ENCODE data around the gene ADAM19.

The ADAM19 gene

DNA sequence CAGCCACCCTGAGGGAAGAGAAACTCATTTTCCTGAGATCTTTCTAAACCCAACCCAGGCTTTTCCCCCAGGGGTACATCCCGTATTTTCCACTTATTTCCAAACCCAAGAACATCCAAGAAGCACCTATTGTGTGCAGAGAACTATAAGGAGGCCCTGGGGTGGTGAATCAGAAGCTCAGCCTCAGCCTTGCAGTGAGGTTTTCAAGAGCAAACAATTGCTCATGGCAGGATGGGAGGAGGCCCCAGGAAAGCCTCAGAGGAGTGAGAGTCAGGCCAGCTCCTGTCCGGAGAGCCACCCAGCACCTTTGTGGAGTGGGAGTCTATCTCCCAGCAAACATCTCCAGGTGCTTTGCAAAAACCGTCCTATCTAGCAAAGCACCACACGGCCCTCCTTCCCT is 96.4 kb downstream of the ADAM19 start:
- DNase-seq, result no peak

DNA sequence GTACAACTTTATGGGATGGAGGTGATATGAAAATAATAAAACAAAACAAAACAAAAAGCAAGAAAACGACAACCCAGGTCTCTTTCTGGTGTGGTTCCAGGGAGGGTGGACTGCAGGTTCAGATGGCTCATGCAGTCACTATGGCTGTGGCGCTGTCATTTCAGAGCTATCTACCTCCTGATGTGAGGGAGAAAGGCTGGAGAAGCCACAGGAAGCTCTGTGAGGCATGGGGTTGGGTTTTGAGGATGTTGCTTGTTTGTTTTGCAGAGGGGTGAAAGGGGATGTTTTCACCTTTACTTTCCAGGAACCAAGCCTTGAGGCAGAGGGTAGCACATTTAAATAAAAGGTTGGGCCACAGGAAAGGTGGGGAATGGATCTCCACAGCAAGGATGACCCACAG is 96.8 kb downstream of the ADAM19 start:
- no peak for DNase-seq

DNA sequence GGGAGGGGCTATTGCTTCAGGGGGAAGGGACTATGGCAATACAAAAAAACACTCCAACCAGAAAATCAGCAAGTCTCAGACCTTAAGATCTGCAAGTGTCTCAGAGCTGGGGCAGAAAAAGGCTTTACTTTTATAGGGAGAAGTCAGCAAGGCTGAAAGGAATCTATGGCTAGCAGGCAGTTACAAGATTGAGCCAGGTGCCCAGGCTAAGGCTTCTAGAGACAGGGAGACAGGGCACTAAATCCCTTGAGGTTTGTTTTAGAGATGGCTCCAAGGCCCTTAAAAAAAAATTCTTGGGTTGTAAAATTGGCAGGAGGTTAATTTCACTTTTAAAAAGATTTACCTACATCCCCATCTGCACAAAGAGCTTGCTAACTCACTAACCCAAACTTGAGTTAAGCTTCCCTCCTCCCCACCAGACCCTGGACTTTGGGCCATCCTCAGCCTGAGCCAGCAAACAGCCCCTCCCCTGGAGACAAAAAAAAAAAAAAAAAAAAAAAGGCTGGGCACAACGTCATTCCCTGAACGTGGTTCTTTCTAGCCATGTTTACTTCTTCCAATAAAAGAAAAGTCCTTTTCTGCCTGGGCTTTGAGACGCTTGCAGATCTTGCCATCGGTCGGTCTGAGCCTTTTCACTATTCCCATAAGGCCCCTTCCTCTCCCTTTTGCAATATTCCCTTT is 97.6 kb downstream of the ADAM19 start:
- no peak for DNase-seq

DNA sequence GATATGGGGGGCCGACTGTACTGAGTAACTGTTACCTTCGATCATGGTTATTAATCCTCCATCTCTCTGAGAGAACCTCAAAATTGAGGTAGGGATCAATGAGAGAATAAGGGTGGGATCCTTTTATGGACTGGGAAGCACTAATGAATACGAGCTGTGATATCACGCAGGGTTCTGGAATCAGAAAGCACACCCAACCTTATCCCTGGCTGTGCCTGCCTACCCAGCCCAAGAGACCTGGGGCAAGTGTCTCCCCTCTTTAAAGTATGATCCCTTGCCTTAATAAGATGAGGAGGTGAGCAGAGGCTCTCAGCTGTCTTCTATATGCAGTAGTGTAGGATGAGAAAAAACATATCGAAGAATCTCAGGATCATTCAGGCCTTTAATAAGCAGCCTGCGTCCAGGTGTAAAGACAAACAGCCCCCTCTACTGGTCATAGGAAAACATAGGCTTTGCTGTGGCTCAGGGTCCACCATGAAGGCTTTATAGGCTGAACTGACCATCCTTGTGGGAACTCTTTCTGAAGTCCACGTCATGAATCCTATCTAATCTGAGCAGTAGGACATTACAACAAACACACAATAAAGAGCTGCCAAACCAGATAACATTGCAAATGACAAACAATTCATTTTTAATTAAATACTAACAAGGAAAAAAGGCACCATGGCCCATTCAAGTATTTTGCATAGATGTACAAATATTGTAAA is 98.7 kb downstream of the ADAM19 start:
- peak; percentile 64 for DNase-seq

GRCh38 chr5:157475432-157475831 is 100.1 kb downstream of the ADAM19 start:
- no peak for DNase-seq

DNA sequence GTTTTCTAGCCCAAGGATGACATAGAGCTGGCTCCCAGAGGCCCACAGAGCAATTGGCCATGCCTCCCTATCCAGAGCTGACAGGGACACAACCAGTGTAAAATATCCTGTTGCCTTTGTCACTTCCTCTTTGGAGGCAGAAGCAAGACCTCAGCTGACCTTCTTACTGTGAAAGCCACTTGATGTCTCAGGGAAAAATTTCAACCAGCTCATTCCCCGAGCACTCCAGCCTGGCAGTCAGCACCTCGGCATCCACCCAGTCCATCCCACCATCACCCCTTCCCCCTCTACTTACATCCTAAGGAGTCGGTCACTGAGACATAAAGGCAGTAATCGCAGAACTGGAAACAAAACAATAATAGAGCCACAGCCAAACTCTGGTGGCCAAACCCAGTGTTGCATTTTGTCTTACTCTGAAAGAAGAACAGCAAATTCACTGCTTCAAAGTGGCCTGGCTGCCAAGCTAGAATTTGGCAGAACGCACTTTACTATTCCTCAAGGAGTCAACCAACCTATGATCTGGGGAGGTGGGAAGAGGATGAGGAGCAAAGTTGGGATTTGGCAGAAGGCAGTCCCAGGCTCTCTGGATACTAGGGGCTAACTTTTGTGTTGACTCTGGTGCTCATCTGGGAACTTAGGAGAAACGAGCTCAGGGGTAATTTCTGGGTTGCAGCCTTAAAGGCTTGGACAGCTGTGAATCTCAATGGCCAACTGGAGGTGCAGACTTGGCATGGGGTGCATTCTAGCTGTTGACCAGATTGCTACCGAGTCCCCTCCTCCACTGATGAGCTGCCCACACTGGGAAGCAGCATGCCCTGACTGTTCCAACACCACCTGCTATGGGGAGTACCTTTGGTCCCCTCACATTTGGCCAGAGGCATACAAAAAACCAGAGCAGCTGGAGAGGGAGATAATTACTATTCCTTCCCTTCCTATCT is 101.9 kb downstream of the ADAM19 start:
- DNase-seq, result no peak

- DNase-seq, result no peak
These were observed 103.9 kb downstream of the ADAM19 start for GRCh38 chr5:157471709-157472108.

DNA sequence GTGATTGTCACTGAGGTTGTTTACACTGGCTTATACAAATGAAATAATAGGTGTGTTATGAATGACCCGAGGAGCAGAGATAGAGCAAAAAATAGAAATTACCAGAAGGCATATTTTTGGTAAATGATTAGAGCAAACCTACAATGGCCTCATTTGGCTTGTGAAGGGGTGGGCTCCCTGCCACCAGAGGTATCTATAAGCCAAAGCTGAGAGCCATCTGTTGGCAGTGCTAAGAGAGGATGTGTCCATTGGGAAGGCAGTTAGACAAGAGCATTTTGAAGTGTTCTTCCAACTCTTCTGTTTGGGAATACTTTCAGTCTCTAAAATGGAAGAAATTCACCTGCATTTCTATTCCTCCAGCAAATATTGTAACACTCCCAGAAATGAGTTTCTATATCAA is 104.9 kb downstream of the ADAM19 start:
- DNase-seq, result no peak

DNA sequence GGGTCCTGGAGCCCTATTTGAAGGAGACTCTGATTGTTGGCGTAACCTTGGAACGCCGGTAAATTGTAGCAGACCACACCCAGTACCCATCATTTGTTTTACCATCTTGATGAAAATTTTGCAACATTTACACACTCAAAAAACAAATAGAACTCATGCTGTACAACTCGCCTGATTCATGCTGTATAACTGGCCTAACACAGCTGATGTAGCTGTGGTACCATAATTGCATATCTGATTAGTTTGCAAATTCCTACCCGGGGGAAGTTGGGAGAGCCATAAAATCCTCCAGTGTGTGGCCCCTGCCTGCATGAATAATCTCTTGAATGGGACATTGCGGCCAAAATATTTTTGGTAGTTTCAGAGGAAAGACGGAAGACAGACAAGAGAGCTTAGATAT is 105.9 kb downstream of the ADAM19 start:
- DNase-seq, result no peak

DNA sequence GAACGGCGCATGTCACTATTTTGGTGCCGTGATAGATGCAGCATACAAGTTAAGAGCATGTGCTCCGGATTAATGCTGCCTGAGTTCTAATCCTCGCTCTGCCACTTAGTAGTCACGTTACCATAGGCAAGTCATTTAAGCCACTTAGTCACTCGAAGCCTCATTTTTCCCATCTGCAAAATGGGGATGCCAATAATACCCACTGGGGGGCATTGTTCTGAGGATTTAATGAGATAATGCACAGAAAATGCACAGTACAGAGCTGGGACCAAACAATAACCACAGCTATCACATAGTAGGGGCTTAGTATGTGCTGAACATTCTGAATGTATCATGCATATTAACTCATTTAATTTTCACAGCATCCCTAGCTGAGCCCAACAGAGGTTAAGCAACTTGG is 106.5 kb downstream of the ADAM19 start:
- DNase-seq, result no peak

DNA sequence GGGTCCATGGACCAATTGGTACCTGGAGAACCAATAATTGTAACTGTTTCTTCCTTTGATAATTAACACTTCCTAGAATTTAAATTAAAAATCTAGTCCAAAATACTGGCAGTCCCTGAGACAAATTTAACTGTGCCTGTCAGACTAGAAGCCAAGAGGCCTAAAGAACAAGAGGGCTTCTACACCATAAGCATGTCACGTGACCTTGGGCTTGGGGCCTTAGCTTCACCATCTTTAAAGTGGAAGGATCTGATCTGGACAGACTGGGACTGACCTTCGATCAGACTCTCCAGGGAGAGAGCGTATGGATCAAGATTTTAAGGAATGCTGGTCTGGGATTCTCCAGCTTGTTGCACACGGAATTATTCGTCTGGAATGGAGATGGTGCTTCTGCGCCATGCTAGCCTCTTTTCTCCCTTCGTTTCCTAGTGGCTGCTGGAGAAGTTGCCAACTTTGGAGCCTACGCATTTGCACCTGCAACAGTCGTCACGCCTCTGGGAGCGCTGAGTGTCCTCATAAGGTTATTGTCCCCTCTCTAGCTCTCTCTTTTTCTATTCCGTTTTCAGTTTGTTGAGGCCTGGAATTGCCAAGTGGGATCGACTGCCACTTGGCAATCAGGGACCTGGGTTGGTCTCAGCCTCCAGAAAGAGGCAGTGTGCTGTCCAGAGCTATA is 107.1 kb downstream of the ADAM19 start:
- DNase-seq, result no peak

DNA sequence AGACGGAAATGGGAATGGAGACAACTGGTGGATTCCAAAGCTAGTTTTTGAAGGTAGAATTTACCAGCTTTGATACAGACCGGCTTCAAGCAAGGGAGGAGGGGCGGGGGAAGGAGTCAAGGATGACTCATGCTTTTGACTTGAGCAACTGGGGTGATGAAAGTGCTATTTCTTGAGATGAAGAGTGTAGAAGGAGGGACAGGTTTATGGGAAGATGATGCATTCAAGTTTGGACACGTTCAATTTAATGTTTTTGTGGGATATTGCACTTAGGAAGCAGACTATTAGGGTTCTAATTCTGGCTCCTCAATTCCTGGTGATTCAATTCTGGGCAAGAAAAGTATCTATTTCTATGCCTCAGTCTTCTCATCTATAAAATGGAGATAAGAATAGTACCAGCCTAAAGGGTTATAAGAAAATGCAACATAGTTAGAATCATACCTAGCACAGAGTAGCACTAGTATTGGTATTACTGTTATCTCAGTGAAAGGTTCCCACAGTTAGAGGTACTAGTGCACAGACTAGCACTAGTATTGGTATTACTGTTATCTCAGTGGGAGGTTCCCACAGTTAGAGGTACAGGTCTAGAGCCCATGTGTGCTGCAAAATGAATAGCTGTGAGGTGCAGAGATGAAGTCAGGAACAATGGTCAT is 110.9 kb downstream of the ADAM19 start:
- DNase-seq, result no peak

GRCh38 chr5:157463621-157464518 is 111.7 kb downstream of the ADAM19 start:
- DNase-seq, result no peak

DNA sequence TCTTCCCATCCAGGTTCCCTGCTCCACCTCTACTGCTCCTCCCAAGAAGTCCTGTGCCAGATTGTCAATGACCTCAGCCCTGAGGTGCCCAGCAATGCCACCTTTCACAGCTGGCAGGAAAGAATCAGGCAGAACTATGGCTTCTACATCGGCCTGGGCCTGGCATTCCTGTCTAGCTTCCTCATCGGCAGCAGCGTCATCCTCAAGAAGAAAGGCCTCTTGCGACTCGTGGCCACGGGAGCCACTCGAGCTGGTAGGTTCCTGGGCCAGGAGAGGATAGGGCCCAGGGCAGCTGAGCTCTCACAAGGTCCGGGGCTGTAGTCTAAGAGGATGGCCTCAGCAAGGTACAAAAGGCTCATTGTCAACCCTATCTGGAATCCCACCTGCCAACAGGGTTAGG is 112.5 kb downstream of the ADAM19 start:
- no peak for DNase-seq

DNA sequence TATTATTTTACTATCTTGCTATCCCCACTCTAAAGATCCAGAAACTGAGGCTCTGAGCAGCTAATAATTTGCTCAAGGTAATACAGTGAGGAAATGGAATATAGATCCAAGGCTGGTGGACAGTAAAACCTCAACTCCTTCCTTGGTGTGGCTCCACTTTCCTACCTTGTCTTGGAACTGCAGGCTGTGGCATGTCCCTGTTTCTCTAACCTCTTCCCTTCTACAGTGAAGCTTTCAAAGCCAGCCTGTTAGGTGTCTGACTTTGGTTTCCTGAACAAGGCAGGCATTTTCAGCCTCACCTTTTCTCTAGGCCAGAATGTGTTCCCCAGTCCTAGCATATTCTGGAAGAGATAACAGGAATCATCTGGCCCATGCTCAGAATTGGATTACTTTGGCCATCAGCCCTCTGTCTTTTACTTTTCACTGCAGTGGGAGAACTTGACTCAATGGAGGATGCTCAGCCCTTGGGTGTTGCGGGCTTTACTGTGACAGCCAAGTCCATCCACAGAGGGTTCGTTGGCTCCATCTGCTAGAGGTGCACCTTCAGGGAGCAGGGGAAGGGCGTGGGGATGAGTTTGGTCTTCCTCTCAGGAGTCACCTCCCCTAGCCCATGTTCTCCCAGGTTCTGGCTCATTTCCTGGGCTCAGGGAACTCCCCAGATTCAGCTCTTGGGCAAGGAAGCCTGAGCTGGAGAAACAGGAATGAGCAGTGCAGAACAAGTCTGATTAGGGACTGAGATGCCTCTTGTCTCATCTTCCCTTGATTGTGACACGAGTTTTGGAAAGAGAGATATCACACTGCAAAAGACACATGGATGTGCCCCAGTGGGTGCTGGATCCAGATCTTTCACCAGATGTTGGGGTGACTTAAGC is 114.4 kb downstream of the ADAM19 start:
- DNase-seq, result no peak

GRCh38 chr5:157459715-157460599 is 115.6 kb downstream of the ADAM19 start, which contains the start of gene NIPAL4:
Gene NIPAL4 (plus strand): TSS chr5:157460213. CDS start chr5:157460321, 108 bp downstream.
- DNase-seq, result no peak

DNA sequence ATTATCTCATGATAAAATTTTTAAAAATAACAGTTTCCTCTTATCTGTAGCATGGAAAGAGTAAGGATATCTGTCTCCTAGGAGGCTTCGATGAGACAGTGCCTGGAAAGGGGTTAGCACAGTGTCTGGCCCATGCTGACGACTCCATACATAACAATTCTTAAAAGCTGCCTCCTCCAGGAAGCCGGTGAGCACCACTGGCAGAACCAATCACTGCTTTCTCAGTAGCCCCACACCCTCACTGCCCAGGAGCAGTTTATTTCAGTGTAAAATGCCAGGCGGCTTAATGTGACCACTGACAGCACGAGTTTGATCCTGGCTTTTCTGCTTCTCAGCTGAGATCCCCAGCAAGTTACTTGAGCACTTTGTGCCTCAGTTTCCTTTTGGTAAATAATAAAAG is 116.7 kb downstream of the ADAM19 start:
- DNase-seq, result no peak

GRCh38 chr5:157457391-157457790 is 118.2 kb downstream of the ADAM19 start:
- DNase-seq, result no peak

- no peak for DNase-seq
These were observed 119.3 kb downstream of the ADAM19 start for GRCh38 chr5:157456301-157456700.
